Measurements from ENCODE around the gene SLC48A1.

- no peak for TF ChIP-seq CTCF (IDR thresholded peaks at IDR 0.05 in 2 of 3, conservative IDR thresholded peaks at IDR 0.05 in 1 of 3; ENCODE audit: borderline replicate concordance in 1 of 3, insufficient read depth in 1 of 3, low read depth in 2 of 3, low read length in 2 of 3)
- no peak for TF ChIP-seq EGR1 (IDR thresholded peaks at IDR 0.05; ENCODE audit: low read depth)
- TF ChIP-seq CEBPB (IDR thresholded peaks at IDR 0.05; ENCODE audit: low read depth): no peak
- no peak for TF ChIP-seq RAD21 (IDR thresholded peaks at IDR 0.05; ENCODE audit: low read depth)
Observed at GRCh38 chr12:47769234-47770085, 3.6 kb upstream of the SLC48A1 start.
